ENCODE data around the gene ADARB1.

GRCh38 chr21:45146306-45146705 is 71.9 kb downstream of the ADARB1 start:
- no peak for TF ChIP-seq CTCF (conservative IDR thresholded peaks at IDR 0.05; ENCODE audit: low read length)
- no peak for TF ChIP-seq EZH2phosphoT487 (IDR thresholded peaks at IDR 0.05; ENCODE audit: borderline replicate concordance, low read depth, low read length)

Data from OCI-LY7 (cell line).